Raji (cell line): ENCODE results near the gene C6orf132.

Source experiments
- POLR2A ChIP-seq: IDR thresholded peaks from 2 replicates; pipeline ENCODE4 v1.6.1; 2011; ENCODE audit warnings: low read depth, low read length, control low read depth; ENCODE audit not compliant: insufficient read depth

The C6orf132 gene

DNA sequence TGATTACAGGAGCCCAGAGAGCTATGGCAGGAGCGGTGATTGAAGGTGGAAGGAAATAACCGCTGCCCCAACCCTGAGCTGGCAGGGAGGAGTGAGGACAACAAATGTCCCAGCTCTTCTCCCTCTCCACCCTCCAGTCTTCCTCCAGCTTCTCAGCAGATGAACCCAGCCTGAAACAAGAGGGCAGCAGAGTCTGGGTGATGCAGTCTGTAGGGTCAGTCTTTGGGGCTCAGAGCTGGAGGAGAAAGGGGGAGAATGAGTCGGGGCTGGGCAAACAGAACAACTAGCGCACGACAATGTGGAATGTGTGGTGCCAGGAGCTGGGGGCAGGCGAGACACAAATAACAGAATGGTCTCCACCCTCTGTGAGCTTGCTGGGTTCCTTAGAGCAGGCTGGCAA is 26.2 kb upstream of the C6orf132 start:
- TF ChIP-seq POLR2A: no peak

DNA sequence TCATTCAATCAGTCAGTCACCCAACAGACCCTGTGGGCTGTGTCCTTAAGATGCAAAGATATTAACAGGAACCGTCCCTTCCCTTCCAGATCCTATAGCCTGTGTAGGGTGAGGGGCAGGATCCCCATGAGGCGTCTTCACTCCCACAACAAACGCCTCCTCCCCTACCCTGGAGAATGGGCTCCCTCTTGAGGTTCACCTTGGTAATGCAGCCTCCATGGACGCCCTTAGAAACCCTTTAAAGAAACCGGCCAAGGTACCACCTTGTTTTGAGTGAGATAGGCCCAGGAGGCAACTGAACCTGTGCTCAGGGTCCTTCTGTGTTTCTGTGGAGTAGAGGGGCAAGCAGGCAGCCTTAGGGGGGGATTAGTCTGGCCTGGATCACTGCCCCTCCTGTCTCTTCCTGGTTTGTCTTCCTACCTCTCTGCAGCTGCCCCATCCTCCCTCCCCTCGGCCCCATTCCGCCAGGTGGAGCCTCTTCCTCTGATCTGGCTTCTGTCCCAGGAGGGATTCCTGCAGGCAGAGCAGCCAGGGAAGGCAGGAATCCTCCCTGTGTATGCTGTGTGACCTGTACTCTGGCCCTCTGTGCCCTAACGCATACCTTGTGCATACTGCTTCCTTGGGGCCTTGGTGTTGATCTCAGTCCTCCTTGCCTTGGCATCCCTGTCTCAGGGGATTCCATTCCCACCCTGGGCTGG is 24.2 kb upstream of the C6orf132 start:
- no peak for TF ChIP-seq POLR2A

DNA sequence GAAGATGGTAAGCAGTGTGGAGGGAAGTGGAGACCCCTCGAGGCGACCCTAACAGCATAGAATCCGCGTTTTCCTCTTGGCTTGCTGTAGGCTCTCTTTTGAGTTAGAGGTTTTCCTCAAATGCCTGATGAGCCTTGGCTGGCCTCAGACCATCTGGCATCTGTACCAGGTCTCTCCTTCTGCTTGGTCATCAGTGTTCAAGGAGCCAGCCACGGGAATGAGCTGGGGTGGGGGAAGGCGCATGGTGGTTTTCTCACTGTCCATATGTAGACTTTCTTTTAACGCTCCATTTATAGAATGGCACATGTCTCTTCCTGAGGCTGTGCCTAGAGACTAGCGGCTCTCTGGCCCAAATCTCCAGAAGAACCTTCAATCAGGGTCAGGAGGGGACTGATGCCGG is 22.6 kb upstream of the C6orf132 start:
- no peak for TF ChIP-seq POLR2A

DNA sequence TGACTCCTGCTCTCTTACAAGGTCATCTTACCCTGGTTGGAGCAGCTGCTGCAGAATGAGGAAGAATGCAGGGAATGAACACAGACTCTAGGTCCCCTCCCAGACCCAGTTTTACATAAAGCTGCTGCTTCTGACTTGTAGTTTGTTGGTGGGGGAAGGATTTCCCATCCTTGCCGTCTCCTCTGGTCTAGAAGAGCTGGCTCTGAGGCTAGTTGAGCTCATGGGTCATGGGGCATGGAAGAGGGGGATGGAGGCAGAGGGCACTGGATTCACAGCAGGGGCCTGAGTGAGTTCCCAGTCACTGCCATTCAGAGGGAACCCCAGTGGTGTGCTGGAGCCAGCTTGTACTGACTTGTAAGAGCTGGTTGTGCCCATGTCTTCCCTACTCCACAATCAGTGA is 21.6 kb upstream of the C6orf132 start:
- no peak for TF ChIP-seq POLR2A

GRCh38 chr6:42162812-42163211 is 20.4 kb upstream of the C6orf132 start:
- no peak for TF ChIP-seq POLR2A

DNA sequence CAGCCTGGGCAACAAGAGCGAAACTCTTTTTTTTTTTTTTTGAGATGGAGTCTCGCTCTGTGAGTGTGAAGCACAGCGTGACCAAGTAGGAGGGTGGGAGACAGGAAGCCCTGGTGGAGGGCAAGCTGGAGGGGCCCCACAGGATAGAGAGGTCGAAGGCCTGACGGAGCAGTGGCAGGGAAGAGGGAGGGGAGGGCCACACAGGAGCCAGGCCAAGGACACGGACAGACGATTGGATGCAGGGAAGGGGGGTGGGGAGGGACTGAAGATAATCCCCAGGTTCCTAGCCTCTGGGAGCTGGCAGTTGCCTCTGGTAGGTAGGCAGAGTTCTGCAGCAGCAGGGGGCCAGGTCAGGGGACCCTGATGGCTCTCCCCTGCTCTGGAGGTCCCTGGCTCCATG is 20.0 kb upstream of the C6orf132 start:
- TF ChIP-seq POLR2A: no peak

DNA sequence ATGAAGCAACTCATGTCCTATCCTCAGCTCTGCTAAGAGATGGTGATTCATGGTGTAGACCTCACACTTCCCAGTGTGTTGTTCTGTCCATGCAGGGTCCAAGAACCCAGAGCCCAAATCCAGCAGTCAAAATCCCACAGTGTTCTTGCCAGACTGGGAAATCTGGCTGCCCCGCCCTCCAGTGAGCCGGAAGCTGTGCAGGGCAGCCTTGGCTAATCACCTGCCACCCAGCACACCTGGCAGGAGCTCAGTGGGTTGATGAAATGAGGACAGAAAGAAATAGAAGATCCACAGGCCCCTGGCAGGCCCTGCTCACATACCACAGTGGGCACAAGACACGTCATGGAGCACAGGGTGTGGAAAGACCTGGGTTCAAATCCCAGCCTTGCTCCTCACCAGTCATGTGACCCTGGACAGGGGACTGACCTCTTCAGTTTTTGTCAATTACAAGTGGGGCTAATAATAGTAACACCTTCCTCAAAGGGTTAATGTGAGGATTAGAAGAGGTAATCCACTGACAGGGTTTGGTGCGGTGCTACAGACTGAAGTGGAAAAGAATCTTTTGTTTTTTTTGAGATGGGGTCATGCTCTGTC is 17.1 kb upstream of the C6orf132 start:
- no peak for TF ChIP-seq POLR2A

DNA sequence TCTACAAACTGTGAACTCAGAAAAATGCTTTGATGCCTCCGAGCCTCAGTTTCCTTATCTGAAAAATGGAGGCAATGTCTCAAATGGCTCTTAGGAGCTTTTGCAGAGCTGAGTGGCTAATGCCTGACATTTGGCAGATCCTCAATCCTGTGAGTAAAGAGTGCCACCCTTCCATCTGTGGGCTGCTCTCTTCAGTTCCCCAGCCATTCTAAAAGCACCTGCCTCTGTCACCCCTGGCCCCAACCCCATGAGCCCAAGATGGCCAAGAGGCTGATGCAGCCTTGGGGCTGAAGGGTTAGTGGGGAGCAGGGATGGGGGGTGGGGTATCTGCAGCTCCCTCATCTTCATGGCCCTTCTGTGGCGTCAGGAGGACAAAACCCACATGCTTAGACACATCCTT is 16.2 kb upstream of the C6orf132 start:
- TF ChIP-seq POLR2A: no peak

DNA sequence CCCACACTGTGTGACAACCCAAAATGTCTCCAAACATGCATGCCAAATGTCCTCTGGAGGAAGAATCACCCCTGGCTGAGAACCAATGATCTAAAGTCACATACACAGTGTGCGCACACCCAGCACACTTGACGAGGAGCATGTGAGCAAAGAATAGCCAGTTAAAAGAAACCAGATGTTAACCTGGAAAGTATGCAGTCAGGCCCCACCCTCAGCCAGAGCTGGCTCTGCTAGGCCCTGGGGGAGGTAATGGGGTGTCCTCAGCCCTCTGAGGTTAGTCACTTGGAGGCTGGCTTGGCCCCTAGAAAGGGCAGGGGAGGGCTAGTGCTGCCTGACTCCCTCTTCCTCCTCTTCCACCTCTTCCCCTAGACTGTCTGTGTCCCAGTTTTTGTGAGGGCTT is 15.6 kb upstream of the C6orf132 start:
- no peak for TF ChIP-seq POLR2A

DNA sequence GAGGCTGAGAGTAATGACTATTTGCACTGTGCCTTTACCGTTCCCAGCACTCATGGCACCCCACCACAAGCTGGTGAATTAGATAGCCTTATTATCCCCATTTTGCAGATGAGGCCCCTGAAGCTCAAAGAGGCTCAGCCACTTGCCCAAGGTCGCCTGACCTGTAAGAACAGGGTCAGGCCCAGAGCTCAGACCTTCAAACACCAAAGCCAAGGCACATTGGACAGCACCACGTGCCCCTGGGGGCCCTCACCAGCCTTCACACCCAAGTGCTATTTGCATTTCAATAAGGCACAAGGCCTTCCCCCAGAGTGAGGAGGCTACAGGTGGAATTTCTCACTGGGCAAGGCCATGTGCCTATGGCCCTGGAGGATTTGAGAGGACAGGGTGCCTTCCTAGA is 14.2 kb upstream of the C6orf132 start:
- no peak for TF ChIP-seq POLR2A

DNA sequence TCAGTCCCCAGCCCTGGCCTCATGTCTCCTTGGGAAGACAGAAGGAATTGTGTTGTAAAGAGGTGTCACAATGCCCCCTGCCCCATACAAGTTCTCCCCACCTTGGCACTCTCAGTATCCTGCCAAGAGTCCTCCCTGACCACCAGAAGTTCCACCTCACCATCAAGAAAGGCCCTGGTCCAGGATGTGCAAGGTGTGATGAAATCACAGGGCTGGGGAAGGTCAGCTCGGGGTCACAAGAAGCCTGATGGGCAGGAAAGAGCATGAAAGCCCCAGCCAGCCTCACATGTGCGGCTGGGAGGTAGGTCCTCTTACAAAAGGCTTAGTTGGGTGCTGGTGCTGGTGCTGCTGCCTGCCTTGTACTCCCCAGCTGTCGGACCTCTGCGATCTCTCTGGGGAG is 12.9 kb upstream of the C6orf132 start:
- TF ChIP-seq POLR2A: no peak

GRCh38 chr6:42154461-42155209 is 12.2 kb upstream of the C6orf132 start:
- no peak for TF ChIP-seq POLR2A

DNA sequence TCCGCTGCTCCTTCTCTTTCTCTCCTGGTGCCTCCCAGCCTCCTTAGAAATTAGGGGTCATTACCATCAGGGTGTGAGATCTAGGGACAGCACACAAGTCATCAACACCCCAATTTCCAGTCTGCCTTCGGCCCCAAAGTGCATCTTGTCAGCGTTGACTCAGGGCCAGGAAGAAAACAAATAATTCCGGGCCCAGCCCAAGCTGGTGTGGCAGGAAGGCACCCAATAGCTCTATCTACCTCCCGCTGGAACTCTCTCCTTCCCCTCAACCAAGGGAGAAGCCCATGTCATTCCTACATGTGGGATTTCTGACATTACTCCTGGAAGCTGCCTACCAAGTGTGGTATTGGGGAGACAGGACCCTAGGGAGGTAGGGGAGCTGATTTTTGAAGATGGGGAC is 11.5 kb upstream of the C6orf132 start:
- no peak for TF ChIP-seq POLR2A

GRCh38 chr6:42152024-42152423 is 9.6 kb upstream of the C6orf132 start:
- no peak for TF ChIP-seq POLR2A

DNA sequence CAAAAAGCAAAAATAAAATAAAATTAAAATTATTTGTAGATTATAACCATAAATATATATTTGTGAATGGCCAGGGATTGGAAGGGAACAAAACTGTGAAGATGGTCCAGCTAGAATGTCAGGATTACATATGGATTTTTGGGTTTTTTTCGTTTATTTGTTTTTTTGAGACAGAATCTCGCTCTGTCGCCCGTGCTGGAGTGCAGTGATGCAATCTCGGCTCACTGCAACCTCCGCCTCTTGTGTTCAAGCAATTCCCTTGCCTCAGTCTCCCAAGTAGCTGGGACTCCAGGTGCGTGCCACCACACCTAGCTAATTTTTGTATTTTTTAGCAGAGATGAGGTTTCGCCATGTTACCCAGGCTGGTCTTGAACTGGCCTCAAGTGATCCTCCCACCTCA is 7.8 kb upstream of the C6orf132 start:
- TF ChIP-seq POLR2A: no peak

- TF ChIP-seq POLR2A: no peak
Measured at GRCh38 chr6:42148058-42148457, 5.6 kb upstream of the C6orf132 start.

DNA sequence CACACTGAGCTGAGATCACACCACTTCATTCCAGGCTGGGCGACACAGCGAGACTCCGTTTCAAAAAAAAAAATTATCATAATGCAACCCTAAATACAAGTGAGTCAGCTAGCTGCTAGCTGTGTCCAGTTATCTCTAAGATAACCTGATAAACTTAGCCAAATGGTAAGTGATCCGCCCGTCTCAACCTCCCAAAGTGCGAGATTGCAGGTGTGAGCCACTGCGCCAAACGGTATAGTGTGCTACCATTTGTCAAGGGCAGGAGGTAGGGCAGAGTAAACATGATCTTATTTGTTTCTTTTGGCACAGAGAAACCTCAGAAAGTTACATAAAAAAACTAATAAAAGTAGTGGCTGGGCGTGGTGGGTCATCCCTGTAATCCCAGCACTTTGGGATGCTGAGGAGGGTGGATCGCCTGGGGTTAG is 4.7 kb upstream of the C6orf132 start:
- no peak for TF ChIP-seq POLR2A

- no peak for TF ChIP-seq POLR2A
Measured at GRCh38 chr6:42141603-42142117, 760 bp downstream of the C6orf132 start.
